Activated CD4-positive, alpha-beta T cell treated with anti-CD3 and anti-CD28 coated beads, Interleukin-2, amount 50 U/mL, for 1 hour (primary cell): Measurements from ENCODE around the gene SEC14L2.
A peak's percentile ranks its signal among the peaks of the same experiment; 100 is the strongest.

Source experiments
- DNase-seq: peaks from one replicate; pipeline ENCODE4 v3.0.0-alpha.2; 2020

SEC14L2 gene

DNA sequence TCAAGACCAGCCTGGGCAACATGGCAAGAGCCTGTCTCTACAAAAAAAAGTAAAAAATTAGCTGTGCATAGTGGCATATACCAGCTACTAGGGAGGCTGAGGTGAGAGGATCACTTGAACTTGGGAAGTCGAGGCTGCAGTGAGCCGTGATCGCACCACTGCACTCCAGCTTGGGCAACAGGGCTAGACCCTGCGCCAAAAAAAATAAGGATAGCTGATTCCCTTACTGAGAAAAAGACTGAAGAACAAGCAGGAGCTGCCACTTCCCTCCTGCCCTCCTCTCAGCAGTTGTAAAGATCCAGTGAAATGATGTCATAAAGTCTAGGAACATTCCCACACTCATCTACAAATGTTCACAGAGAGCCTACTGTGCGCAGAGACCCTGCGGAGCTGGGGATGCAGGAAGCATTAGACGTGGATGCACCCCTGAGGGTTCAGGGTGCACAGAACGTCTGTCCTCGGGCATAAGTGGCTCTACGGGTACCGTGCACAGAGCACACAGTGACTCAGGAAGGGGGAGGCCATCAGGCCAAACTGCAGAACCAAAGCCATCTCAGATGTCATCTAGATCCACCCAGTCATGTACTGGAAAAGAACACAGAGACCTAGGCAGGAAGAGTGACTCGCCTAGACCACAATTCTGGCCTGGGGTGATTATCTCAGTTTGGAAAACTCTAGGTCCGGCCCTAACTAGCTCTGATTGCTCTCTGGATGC is 11.7 kb downstream of the SEC14L2 start:
- no peak for DNase-seq

GRCh38 chr22:30411780-30412179 is 15.0 kb downstream of the SEC14L2 start:
- no peak for DNase-seq

DNA sequence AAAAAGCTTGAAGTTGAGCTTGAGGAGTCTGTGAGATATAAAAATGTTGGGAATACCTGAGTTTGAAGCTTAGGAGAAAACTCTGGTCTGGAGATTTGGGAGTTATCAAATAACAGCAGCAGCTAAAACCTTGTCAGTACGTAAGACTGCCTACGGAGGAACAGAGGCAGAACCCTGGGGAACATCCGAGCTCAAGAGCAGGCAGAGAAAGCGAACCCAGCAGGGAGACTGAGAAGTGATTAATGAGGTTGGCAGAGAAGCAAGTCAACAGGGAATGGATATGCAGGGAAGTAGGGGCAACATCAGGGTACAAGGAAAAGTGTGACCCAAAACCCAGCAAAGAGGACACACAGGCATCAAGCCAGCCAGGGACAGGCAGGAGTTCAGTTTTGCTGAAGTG is 16.2 kb downstream of the SEC14L2 start:
- DNase-seq, result no peak

GRCh38 chr22:30413745-30414524 is 17.1 kb downstream of the SEC14L2 start:
- DNase-seq, result no peak

DNA sequence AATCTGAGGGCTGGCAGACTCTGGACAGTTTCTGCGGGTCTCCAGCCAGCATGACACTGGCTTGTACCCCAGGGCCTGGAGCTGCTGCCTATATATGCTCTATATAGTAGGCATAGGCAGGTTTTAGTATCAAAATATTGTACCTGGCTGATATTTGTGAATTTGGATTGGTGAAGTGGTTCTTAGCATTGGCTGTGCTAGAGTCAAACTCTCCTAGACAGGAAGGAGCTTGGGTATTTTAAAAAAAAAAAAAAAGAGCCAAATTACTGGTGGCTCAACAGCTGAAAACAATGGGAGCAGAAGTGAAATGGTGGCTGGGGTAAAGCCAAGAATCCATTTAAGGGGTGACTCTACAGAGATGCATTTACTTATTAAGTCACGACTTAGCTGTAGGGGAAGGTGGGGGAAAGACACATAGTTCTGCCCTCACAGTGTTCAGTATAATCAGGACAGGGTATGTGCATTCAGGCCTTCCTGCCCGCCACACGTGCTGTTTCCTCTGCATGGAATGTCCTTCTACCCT is 17.8 kb downstream of the SEC14L2 start:
- no peak for DNase-seq

DNA sequence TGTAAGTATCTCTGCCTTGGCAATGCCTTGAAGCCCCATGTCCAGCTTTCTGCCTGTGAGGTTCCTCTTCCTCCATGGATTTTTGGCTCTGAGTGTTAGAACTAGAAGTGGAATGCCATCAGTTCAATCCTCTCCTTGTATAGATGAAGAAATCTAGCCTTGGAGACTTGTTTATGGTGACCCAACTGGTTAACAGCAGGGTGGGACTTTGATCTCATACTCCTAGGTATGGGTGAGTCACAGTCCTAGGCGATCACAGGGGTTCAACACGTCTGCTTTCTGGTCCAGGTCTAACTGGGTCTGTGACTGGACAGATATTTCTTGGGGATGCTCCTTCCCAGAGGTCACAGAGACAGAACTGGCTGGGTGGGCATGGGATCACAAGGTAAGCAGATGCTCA is 19.6 kb downstream of the SEC14L2 start:
- DNase-seq, result no peak

DNA sequence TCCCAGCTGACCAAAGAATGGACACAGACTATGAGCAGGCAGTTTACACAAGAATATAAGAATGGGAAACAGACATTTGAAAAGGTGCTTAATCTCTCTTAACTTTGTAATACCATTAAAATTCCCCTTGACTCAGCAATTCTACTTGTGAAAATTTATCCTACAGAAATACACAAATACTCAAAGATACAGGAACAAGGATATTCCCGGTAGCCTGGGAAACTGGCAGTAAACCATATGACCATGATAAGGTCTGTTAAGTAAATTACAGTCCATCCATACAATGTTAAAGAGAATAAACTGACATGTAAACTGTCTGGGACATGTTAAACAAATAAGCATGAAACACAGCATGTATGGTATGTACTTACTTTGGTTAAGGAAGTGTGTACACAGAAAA is 20.0 kb downstream of the SEC14L2 start:
- DNase-seq, result no peak

- DNase-seq, result no peak
These were observed 23.7 kb downstream of the SEC14L2 start for GRCh38 chr22:30420347-30421125.

DNA sequence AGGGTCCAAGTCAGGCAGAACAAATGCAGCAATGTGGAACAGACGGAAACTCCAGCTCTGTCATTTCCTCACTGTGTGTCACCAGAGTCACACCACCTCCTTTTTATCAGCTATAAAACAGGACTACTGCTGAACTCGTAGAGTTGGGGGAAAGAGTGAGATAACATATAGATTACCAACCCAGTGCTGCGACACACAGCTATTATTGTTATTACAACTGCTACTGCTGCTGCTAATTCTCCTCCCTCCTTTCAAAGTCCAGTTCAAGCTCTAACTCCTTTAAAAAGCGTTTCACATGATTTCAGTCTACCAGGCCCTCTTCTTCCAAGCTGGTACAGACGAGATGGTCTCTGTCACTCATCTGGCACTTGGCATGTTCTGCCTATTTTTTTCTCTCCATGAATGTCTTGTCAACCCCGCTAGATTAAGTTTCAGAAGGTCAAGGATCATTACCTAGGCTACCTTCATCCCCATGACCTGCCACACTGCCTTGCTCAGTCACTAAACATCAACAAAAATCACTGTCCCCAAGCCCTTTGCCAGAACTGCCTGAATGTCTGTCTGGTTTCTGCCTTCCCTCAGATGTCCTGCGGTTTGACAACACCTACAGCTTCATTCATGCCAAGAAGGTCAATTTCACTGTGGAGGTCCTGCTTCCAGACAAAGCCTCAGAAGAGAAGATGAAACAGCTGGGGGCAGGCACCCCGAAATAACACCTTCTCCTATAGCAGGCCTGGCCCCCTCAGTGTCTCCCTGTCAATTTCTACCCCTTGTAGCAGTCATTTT is 25.1 kb downstream of the SEC14L2 start:
- DNase-seq, result no peak

DNA sequence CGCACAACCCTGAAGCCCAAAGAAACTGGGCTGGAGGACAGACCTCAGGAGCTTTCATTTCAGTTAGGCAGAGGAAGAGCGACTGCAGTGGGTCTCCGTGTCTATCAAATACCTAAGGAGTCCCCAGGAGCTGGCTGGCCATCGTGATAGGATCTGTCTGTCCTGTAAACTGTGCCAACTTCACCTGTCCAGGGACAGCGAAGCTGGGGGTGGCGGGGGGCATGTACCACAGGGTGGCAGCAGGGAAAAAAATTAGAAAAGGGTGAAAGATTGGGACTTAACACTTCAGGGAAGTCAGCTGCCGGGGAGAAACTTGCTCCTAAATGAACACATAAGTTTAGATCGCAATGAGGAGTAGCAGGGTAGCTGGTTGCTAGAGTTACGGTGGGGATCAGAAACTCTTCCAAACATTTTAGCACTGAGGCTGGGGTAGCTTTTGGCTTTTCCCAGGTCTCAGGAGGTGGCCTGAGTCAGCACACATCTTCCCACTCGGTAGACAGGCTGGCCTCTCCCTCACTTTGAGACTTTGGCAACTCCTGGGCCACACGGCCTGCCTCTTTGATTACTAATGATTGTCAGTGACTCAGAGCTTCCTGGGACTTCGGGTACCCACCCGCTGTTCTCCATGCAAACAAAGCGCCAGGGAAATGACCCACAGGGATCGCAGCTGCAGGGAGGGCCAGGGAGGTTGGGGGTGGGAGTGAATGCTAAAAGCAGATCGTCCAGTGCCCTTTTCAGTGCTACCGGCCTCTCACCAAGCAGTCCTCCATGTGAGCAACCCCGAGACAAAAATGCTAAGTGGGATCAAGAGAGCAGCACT is 25.9 kb downstream of the SEC14L2 start:
- peak; percentile 28 for DNase-seq

- peak; percentile 41 for DNase-seq
These were observed 26.6 kb downstream of the SEC14L2 start for GRCh38 chr22:30423301-30423958.

DNA sequence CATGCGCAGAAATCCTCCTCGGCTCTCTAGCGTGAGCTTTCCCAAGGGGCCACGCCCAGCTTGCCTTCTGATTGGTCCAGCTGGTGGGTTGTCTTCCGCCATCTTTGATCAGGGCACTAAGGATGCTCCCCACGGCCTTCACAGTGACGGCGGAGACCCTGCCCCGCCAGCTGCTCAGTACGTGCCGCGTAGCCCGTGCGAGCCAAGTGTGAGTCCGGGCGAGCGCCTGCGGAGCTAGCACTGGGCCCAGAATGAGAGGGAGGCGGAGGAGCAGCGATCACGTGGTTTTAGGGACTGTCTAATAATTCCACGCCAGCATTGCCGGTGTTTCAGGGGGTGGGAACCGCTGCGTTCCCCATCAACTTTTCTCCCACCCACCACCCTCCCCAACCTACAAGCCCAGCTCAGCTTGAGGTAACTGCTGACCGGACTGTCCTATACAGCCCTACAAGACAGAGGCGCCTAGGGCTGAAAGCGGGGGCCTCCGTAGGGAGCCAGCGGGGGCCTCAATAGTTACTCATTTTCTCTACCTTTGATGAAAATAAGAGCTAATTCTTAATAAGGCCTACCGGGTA is 27.2 kb downstream of the SEC14L2 start:
- DNase-seq, result peak; percentile 98

DNA sequence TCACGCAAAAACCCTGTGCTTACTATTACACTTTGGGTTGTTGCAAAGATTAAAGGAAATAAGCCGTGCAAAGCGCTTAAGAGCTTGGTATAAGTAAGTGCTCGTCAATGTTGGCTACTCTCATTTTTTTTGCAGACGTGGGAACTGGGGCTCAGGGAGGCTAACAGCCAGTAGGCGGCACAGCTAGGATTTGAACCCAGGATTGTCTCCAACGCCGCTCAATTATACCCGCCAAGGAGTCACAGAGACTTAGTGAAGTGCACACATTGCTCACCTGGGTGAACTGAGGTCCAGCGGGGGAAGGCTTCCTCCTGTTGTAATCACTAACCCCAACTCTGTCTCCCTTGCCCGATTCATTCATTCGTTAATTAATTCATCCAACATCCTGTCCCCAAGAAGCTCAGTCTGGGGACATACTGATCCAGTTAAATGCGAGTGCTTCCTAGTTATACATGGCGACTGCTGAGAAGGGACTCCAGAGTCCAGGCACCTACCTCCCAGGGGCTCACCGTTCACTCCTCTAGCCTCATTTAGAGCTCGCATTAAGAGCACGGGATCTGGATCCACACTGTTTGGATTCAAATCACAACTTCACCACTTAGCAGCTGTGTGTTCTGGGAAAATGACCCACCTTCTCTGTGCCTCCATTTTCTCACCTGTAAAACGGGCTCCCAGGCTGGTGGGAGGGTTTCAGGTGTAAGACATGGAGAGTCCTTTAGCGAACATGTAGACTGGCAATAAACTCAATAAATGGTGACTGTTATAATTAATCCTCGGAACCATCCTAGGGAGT is 27.9 kb downstream of the SEC14L2 start:
- DNase-seq, result no peak

GRCh38 chr22:30425327-30425615 is 28.5 kb downstream of the SEC14L2 start:
- no peak for DNase-seq

- peak; percentile 36 for DNase-seq
These were observed 29.0 kb downstream of the SEC14L2 start, which contains the start of gene MTFP1 for GRCh38 chr22:30425616-30426387. Gene MTFP1, plus strand, starts transcription at chr22:30425768. Its CDS starts 112 bp downstream, at chr22:30425880.

DNA sequence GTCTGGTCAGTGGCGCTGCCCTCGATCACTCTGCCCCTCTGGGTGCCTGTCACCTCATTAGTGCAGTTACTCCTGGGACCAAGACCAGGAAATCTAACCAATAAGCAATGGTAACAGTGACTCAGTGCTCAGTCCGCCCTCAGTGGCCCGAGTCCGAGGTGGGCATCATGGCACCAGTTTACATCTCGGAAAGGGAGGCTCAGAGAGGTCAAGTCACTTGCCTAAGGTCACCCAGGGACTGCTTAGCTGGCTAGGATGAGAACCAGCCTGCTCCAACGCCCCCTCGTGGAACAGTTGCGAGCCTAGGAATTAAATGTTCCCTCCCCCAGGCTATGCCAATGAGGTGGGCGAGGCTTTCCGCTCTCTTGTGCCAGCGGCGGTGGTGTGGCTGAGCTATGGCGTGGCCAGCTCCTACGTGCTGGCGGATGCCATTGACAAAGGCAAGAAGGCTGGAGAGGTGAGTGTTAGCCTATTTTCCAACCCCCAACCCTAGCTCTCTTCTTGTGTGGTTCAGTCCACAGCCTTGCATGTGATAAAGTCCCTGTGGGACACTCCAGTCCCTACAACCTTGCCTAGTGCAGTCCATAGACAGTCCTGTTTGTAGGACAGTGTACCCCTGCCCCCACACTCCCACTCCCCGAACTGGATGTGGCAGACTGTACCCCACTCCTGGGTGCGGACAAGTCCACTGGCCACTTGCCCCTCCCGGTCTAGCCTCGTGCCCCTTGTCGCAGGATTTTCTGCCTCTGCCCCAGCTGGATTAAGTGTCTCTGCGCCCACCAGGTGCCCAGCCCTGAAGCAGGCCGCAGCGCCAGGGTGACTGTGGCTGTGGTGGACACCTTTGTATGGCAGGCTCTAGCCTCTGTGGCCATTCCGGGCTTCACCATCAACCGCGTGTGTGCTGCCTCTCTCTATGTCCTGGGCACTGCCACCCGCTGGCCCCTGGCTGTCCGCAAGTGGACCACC is 29.9 kb downstream of the SEC14L2 start:
- peak; percentile 90 for DNase-seq

- no peak for DNase-seq
These were observed 31.1 kb downstream of the SEC14L2 start for GRCh38 chr22:30427871-30428270.

DNA sequence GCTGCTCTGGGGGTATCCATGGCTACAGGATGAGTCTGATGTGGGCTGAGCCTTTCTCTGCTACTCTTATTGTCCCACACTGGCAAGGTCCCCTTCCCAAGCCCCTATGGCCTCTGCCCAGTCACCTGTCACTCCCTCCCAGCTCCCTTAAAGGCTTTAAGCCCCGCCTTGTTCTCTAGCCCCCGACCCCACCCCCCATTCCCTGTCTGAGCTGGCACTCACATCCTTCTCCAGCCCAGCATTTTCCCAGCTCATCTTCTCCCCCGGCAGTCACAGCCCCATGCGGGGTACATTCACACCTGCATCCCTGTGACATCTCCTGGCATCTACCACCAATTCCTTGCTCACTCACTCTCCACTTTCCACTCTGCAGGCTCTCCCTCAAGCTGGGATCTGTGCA is 33.1 kb downstream of the SEC14L2 start:
- DNase-seq, result no peak
